KOPT-K1 (cell line): ENCODE measurements around the gene FERMT1.
"Not testable (repeated sequence)": the region's sequence is repeated elsewhere in the genome, so short reads cannot be mapped to it uniquely, and the experiment has no call there.

Experiments
- H3K27ac ChIP-seq: fragments of 200-600 bp; sonication (generic); 2 replicates; pipeline ENCODE4 v1.5.1; 2016; ENCODE audit warnings: antibody characterized with exemption, mild to moderate bottlenecking, low read depth, low read length; ENCODE audit not compliant: poor library complexity, severe bottlenecking
- H3K36me3 ChIP-seq: fragments of 200-600 bp; sonication (generic); 2 replicates; pipeline ENCODE4 v1.5.1; 2017; ENCODE audit warnings: antibody characterized with exemption, mild to moderate bottlenecking, low read length, moderate library complexity; ENCODE audit not compliant: insufficient read depth
- H3K9me3 ChIP-seq: fragments of 200-600 bp; sonication (generic); 2 replicates; pipeline ENCODE4 v1.5.1; 2017; ENCODE audit warnings: antibody characterized with exemption, low read length, mild to moderate bottlenecking; ENCODE audit not compliant: insufficient read depth, poor library complexity, severe bottlenecking

FERMT1 gene

DNA sequence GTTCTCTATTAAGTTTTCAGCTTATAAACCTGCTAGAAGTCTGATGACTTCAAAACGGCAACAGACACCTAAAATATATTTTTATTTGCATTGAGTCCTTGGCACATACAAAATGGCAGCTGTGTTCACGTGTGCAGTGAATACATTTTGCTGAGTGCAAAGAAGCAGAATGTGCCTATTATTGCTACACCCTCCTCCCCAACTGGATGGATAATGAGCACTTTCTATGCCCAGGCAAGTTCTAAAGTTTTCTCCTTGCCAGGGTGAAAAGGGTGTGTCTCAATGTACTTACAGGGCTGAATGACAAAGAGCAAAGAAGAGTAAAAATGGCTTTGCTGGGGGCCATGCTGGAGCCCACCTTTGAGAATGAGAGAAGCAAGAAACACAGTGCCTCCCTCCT is 4.0 kb upstream of the FERMT1 start:
- Histone ChIP-seq H3K36me3 (no peaks in the 10 kb centered on the region), H3K9me3 (no peaks in the 10 kb centered on the region), H3K27ac (no peak overlapping the region)

DNA sequence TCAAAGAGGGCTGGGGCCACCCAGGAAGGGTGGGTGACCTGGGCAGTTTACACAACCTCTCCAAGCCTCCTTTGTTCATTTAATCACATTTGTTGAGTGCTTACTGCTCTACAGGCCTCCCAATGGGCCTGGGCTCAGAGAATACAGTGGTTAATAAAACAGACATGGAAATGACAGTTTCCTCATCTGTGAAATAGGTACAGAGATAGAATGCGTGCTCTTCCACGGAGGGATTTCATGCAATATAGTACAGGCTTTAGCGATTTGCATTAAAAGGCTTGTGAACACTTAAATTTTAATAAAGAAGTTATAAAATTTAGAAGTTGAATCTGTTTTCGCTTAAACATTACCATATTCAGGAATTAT is 802 bp upstream of the FERMT1 start:
- no peaks in the 10 kb centered on the region for H3K9me3 ChIP-seq
- no peak overlapping the region for H3K27ac ChIP-seq
- no peaks in the 10 kb centered on the region for H3K36me3 ChIP-seq

DNA sequence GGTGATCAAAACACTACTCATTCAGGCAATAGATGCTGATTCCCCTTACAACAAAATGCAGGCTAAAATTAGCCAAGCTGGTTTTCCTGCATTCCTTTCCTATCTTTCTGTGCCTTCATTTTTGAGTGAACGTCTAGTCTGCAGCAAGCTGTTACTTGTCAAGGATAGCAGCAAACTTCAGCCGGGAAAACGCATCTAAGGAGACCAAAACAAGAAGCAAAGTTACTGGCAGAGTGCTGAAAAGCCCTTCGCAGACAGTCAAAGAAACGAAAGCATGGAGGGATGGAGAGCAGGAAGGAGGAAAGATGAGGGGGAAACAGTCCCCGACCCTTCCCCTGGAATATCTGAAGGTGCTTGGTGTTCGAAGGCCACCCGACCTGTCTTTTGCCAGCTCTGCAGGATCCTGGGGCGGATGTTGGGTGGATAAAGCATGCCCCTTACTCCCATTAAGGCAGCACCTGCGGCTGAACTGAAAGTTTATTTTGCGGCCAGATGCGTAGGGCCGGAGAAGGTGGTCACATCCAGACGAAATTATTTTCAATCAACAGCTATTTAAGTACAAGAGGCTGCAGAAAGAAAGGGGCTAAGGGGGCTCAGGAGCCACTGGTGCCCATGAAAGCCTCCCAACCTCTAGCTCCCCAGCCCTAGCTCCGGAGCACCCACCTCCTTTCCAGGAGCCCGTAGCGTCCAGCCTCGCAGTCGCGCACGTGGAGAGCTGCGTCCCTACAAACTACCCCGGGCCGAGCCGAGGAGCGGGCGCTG is 538 bp downstream of the FERMT1 start:
- H3K27ac ChIP-seq: no peak overlapping the region
- H3K9me3 ChIP-seq: no peaks in the 10 kb centered on the region
- no peaks in the 10 kb centered on the region for H3K36me3 ChIP-seq

DNA sequence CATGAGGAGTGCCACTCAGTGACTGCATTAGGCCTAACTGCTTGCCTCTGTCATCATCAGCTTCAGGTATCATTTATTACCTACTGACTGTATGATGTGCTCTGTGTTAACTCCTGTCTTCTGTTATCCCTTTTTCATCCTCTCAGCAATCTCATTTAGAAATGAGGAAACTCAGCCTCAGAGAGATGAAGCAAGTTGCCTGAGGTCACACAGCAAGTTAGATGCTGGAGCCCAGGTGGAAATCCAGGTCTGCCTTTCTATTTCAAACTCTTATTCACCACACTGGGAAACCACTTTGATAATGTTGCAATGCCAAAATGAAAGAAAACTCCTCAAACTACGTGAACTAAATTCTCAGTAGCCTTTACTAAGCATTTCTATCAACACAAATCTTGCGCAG is 1.3 kb downstream of the FERMT1 start:
- no peak overlapping the region for H3K27ac ChIP-seq
- H3K36me3 ChIP-seq: no peaks in the 10 kb centered on the region
- H3K9me3 ChIP-seq: no peaks in the 10 kb centered on the region

DNA sequence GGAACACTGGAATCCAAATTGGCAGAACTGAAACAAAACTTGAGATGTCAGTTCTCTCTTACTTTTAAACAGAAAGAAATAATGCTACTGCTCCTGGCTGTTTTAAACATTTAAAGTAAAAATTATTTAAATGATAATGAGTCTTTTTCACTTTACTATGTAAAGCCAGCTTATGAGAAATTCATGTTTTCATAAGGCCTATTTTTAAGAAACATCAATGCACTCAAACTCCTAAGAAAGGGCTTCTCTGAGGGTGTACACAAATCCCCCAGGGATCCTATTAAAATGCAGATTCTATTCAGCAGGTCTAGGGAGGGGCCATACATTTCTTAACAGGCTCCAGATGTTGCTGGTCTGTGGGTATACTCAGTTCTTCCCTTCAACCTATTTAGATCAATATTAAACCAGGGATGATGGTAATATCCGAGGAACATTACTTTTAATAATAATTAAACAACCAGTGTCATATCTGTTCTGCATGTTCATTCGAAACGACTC is 2.3 kb downstream of the FERMT1 start:
- Histone ChIP-seq H3K36me3 (no peaks in the 10 kb centered on the region), H3K27ac (no peak overlapping the region), H3K9me3 (no peaks in the 10 kb centered on the region)

DNA sequence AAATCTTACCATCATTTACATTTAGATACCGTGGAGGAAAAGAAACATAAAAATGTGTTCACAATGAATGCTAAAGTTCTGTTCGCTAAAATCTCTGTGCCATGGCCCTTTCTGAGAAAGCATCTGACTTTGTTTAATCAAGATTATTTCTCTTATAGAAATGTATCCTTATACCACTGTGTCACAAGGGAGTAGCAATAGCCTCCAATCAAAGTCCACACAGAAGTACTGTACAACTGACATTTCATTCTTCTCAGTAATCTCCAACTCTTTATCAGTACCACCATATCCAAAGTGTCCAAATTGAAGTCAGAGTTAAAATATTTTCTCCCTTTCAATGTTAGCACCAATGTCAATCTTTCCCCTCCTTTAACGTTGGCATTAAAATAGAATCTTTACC is 6.1 kb downstream of the FERMT1 start:
- peaks cover 24% of the 10 kb centered on the region for H3K9me3 ChIP-seq
- H3K36me3 ChIP-seq: no peaks in the 10 kb centered on the region
- H3K27ac ChIP-seq: no peak overlapping the region

DNA sequence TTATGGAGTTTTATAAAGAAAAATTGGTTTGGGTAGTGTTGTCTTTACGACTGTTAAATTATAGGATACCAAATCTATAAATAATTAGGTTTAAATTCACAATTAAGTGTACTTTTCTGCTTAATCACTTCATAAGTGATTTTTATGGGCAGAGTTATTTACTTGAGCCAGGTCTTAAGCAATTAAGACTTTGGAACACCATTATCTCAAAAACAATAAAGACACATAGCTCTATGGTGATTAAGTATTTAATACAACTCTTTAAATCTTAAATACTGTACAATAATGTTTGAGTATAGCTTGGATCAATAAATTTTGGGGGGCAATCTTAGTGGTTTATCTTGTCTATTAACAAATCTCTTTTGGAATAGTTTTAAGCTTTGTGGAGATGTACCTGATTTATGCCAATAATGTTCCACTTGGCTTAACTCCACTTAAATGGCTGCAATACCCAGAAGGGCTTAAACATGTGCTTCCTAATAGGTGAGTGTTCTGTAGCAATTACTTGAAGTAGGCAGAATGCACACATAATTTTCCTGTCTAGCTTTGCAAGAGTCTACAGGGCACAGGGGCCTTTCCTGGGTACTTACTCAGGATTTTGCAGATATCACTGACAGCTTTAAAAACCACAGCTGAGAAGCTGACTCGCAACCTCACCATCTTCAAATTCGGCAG is 7.5 kb downstream of the FERMT1 start:
- H3K27ac ChIP-seq: no peak overlapping the region
- H3K36me3 ChIP-seq: no peaks in the 10 kb centered on the region
- peaks cover 24% of the 10 kb centered on the region for H3K9me3 ChIP-seq

DNA sequence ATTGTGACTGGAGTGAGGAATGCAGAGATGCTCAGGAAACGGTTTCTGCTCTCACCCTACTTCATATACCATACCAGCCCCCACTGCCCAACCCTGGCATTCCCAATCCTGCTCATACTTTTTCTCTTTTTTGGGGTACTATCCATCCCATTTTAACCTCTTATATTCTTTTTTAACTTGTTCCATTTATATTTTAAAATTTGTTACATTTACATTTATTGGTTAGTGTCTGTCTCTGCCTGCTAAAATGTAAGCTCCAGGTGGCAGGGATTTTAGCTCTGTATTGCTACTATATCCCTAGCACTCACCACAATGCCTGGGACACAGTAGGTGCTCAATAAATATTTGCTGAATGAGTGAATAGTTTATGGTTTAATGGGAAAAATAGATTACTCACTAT is 8.1 kb downstream of the FERMT1 start:
- H3K36me3 ChIP-seq: no peaks in the 10 kb centered on the region
- no peak overlapping the region for H3K27ac ChIP-seq
- peaks cover 24% of the 10 kb centered on the region for H3K9me3 ChIP-seq

DNA sequence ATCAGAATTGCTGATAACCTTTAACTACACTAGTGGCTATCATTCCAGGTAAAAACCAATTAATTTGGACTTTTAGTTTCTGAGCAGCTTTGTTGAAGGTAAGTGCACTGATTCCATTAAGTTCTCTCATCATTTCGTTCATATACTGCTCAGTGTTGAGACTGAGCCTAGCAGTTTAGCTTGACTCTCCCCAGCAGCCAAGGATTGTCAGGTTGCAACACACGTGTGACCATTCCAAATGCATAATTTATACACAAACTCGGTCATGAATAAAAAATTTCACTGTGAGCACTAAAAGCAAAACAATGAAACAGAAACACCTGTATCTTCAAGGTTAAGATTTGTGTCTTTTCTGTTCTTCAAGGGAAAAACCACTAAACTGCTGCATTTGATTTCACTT is 8.9 kb downstream of the FERMT1 start:
- H3K9me3 ChIP-seq: peaks cover 24% of the 10 kb centered on the region
- no peak overlapping the region for H3K27ac ChIP-seq
- H3K36me3 ChIP-seq: no peaks in the 10 kb centered on the region

DNA sequence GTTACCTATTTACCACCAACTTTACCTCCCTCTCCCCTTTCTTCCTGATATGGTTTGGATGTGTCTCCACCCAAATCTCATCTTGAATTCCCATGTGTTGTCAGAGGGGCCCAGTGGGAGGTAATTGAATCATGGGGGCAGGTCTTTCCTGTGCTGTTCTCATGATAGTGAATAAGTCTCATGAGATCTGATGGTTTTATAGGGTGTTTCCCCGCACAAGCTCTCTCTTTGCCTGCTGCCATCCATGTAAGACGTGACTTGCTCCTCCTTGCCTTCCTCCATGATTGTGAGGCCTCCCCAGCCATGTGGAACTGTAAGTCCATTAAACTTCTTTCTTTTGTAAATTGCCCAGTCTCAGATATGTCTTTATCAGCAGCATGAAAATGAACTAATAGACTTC is 9.9 kb downstream of the FERMT1 start:
- peaks cover 24% of the 10 kb centered on the region for H3K9me3 ChIP-seq
- not testable (repeated sequence) for H3K36me3 ChIP-seq, H3K27ac ChIP-seq

DNA sequence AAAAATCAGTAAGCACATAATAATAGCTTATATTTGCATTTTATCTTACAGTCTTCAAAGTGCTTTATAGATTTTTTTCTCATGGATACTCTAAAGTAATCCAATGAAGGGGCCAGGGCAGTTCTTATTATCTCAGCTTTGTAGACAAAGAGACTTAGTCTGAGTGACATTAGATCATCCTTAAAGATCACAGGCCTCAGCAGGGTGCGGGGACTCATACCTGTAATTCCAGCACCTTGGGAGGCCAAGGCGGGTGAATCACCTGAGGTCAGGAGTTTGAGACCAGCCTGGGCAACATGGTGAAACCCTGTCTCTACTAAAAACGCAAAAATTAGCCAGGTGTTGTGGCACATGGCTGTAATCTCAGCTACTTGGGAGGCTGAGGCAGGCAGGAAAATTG is 14.5 kb downstream of the FERMT1 start:
- peaks cover 13% of the 10 kb centered on the region for H3K9me3 ChIP-seq

DNA sequence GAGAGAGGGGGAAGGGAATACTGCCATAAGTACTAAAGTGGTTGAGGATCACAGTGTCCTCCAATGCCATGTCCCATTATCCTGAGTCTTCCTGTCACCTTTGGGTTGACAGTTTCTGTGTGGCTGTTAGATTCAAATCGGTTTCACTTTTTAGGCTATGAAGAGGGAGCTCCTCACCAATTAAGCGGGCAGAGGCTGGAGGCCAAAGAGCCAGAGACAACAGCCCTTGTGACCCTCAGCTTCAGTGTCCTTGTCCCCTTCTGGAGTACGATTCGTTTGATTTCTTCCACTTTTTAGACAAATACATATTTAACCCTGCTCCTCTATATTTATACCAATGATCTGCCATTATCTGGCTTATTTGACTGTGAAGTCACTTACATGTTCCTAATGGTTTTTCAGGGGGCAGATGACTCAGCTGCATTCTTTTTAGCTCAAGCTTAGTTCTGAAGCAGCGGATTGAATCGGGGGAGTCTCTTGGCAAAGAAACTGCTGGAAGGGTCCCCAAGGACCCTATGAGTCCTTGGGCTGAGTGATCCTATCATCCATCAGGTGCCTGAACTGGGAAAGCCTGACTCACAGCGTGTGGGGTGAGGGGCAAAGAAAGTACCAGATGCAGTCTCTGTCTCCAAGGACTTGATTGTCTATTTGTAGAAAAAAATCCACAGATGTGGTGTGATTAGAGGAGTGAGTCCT is 18.2 kb downstream of the FERMT1 start:
- Histone ChIP-seq H3K27ac (no peak overlapping the region), H3K9me3 (no peaks in the 10 kb centered on the region), H3K36me3 (no peaks in the 10 kb centered on the region)

More for the DNA sequence above, 14.5 kb downstream of the FERMT1 start:
- Histone ChIP-seq H3K36me3 (no peaks in the 10 kb centered on the region), H3K27ac (no peak overlapping the region)

DNA sequence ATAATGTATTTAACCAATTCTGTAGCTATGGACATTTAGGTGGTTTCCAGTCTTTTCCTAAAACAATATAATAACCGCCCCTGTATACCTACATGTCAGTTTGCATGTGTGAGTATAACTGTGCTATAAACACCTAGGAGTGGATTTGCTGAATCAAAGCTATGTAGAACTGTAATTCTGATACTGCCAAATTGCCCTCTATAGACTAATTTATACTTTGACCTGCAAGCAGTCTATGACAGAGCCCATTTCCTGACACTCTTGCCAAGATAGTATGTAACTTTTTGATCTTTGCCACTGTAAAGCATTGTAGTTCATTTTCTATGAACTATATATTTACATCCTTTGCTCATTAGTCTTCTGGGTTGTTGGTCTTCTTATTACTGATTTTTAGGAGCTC is 19.5 kb downstream of the FERMT1 start:
- H3K36me3 ChIP-seq: no peaks in the 10 kb centered on the region
- H3K9me3 ChIP-seq: no peaks in the 10 kb centered on the region
- no peak overlapping the region for H3K27ac ChIP-seq

DNA sequence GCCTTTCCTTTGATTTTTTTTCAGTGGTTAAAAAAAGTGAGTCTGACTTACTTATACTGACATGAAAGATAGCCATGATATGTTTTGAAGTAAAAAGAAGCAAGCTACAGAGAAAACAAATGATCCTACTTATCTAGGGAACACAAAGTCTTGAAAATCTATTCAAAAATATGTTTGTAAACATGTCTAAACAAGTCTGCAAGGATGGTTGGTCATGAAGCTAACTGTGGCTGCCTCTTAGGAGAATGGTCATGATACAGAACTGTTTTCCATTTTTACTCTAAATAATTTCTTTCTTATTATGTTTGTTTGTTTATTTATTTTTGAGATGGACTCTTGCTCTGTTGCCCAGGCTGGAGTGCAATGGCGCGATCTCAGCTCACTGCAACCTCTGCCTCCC is 21.5 kb downstream of the FERMT1 start:
- Histone ChIP-seq H3K36me3 (no peaks in the 10 kb centered on the region), H3K27ac (no peak overlapping the region), H3K9me3 (no peaks in the 10 kb centered on the region)

DNA sequence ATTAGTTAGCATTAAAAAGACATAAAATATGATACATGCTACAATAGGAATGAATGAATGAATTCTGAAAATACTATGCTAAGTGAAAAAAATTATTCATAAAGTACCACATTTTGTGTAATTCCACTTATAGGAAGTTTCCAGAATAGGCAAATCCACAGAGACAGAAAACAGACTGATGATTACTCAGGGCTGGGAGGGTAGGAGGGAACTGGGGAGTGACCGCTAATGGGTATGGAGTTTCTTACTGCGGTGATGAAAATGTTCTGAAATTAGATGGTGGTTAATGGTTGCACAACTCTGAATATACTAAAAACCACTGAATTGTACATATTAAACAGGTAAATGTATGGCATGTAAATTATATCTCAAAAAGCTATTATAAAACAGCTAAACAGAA is 22.6 kb downstream of the FERMT1 start:
- Histone ChIP-seq H3K27ac (no peak overlapping the region), H3K36me3 (no peaks in the 10 kb centered on the region), H3K9me3 (no peaks in the 10 kb centered on the region)
